ENCODE data around the gene KANK2. TPM values are rescaled to one million over a fixed set of nuclear protein-coding genes. Genes with fewer than 3 reads are reported as not detected.
"Not testable (repeated sequence)": the region's sequence is repeated elsewhere in the genome, so short reads cannot be mapped to it uniquely, and the experiment has no call there.

The KANK2 gene
- total RNA-seq, 1 experiment from 2014 or later, result 10.9 TPM

- no peak for DNase-seq (ENCODE audit: low read depth, low spot score)
- in situ Hi-C loops (cut with HindIII; ENCODE audit: low pct_unique_long_range_greater_than_20kb, low sequenced_read_pairs), result no loop called here
Observed at GRCh38 chr19:11182994-11183393, 14.4 kb downstream of the KANK2 start.

DNA sequence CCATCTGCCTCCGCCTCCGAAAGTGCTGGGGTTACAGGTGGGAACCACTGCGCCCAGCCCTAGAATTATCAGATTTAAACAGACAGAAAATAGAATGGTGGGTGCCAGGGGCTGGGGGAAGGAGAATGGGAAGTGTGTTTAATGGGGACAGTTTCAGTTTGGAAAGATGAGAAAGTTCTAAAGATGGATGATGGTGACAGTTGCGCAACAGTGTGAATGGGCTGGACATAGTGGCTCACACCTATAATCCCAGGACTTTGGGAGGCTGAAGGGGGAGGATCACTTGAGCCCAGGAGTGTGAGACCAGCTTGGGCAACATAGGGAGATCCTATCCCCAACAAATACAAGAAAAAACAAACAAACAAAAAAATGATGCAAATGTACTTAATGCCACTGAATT lies 15.9 kb downstream of the KANK2 start:
- in situ Hi-C loops (cut with HindIII; ENCODE audit: low pct_unique_long_range_greater_than_20kb, low sequenced_read_pairs), result no loop called here
- DNase-seq (ENCODE audit: low read depth, low spot score), result no peak

GRCh38 chr19:11180975-11181374 lies 16.4 kb downstream of the KANK2 start:
- DNase-seq (ENCODE audit: low read depth, low spot score); in situ Hi-C loops (cut with HindIII; ENCODE audit: low pct_unique_long_range_greater_than_20kb, low sequenced_read_pairs): not testable (repeated sequence)

DNA sequence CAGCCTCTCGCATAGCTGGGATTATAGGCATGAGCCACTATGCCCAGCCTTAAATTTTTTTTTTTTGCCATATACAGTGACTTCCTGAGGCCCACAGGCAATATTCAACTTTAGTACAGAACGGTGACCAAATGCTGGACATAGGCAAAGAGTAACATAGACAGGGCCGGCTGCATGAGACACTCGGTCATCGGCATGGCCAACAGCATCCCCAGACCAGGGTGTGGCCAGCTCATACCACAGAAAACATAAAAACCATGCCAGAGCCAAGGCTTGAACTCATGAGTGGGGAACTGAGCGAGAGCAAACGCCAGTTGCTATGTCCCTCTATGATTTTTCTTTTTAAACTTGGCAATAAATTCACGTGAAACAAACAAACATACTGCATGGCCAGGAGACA lies 17.0 kb downstream of the KANK2 start:
- DNase-seq (ENCODE audit: low read depth, low spot score), result no peak
- in situ Hi-C loops (cut with HindIII; ENCODE audit: low pct_unique_long_range_greater_than_20kb, low sequenced_read_pairs), result no loop called here

- DNase-seq (ENCODE audit: low read depth, low spot score), result no peak
- in situ Hi-C loops (cut with HindIII; ENCODE audit: low pct_unique_long_range_greater_than_20kb, low sequenced_read_pairs), result no loop called here
Observed at GRCh38 chr19:11179716-11180297, 17.5 kb downstream of the KANK2 start.

- in situ Hi-C loops (cut with HindIII; ENCODE audit: low pct_unique_long_range_greater_than_20kb, low sequenced_read_pairs); DNase-seq (ENCODE audit: low read depth, low spot score): not testable (repeated sequence)
Observed at GRCh38 chr19:11179145-11179465, 18.2 kb downstream of the KANK2 start.

GRCh38 chr19:11177592-11177991 lies 19.8 kb downstream of the KANK2 start:
- no peak for DNase-seq (ENCODE audit: low read depth, low spot score)
- in situ Hi-C loops (cut with HindIII; ENCODE audit: low pct_unique_long_range_greater_than_20kb, low sequenced_read_pairs), result no loop called here

- in situ Hi-C loops (cut with HindIII; ENCODE audit: low pct_unique_long_range_greater_than_20kb, low sequenced_read_pairs), result no loop called here
- DNase-seq (ENCODE audit: low read depth, low spot score), result no peak
Observed at GRCh38 chr19:11176466-11177193, 20.7 kb downstream of the KANK2 start.

DNA sequence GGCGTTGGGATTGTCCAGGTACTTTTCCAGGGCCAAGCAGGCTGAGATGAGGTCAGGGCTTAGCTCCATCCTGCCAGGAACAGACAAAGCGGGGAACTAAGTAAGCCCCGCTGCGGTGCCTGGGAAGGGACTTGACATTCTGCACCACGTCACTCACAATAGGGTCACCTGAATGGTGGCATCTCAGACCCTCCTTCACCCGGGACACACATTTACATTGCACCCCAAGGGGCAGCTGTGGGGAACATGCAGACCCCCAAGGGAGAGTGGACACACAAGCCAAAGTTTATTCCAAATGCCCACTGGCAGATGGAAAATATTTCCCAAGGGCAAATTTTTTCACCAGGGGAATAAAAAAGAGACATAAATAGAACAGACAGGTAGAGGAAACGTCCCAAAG lies 21.4 kb downstream of the KANK2 start:
- in situ Hi-C loops (cut with HindIII; ENCODE audit: low pct_unique_long_range_greater_than_20kb, low sequenced_read_pairs), result no loop called here
- no peak for DNase-seq (ENCODE audit: low read depth, low spot score)

- no peak for DNase-seq (ENCODE audit: low read depth, low spot score)
- in situ Hi-C loops (cut with HindIII; ENCODE audit: low pct_unique_long_range_greater_than_20kb, low sequenced_read_pairs), result no loop called here
Observed at GRCh38 chr19:11174336-11174735, 23.0 kb downstream of the KANK2 start.

DNA sequence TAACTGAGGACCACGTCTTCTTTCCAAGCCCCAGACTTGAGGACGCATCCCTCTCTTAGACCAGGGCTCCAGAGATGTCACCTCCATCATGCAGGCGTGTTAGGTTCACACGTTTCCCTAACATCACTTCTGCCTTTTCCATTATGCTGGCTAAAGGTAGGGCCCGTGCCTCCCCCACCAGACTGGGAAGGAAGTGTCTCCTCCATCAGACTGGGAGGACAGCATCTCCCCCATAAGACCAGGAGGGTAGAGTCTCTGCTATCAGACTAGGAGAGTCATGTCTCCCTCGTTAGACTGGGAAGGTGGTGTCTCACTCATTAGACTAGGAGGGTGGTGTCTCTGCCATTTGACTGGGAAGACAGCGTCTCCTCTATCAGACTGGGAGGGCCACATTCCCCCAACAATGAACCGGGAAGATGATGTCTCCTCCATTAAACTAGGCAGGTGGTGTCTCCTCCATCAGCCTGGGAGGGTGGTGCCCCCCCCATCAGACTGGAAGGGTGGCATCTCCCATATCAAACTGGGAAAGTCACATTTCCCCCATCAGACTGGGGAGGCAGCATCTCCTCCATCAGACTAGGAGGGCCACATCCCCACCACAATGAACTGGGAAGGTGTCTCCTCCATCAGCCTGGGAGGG lies 23.7 kb downstream of the KANK2 start:
- DNase-seq (ENCODE audit: low read depth, low spot score), result no peak
- in situ Hi-C loops (cut with HindIII; ENCODE audit: low pct_unique_long_range_greater_than_20kb, low sequenced_read_pairs), result no loop called here

- no peak for DNase-seq (ENCODE audit: low read depth, low spot score)
- in situ Hi-C loops (cut with HindIII; ENCODE audit: low pct_unique_long_range_greater_than_20kb, low sequenced_read_pairs), result no loop called here
Observed at GRCh38 chr19:11172576-11172975, 24.8 kb downstream of the KANK2 start.

DNA sequence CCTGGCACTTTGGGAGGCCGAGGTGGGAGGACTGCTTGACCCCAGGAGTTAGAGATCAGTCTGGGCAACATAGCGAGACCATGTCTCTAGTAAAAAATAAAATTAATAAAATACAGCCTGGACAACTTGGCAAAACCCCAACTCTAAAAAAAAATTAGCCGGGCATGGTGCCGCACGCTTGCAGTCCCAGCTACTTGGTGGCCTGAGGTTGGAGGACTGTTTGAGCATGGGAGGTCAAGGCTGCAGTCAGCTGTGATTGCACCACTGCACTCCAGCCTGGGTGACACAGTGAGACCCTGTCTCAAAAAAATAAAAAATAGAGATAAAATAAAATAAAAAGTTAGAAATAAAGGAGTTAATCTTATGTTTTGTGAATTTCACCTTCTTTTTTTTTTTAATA lies 26.2 kb downstream of the KANK2 start:
- DNase-seq (ENCODE audit: low read depth, low spot score), result no peak
- in situ Hi-C loops (cut with HindIII; ENCODE audit: low pct_unique_long_range_greater_than_20kb, low sequenced_read_pairs), result no loop called here

DNA sequence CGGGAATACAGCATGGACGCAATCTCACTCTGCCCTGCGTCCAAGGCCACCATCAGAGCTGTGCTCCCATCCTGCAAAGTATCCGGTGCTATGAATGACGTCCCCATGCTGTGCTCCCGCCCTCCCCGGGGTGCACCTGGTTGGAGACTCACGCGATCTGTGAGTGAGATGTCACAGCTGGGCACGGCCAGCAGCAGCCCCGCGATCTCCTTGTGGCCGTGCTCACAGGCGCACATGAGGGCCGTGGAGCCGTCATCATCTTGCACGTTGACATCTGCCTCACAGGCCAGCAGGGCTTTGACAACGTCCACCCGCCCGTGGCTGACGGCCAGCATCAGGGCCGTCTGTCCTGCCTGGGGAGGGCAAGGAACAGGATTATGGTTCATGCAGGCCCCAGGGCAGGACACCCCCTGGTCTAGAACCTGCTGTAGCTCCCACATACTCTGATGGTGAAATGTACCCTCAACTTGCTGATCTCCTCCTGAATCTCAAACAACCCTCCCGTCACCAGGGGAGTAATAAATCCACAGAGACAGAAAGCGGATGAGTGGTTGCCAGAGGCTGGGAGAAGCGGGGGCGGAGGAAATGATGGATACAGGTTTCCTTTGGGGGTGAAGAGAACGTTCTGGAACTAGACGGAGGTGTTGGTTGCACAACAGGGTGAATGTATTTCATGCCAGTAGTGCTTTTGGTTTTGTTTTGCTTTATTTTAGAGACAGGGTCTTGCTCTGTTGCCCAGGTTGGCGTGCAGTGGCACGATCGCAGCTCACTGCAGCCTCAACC lies 27.3 kb downstream of the KANK2 start:
- in situ Hi-C loops (cut with HindIII; ENCODE audit: low pct_unique_long_range_greater_than_20kb, low sequenced_read_pairs), result no loop called here

GRCh38 chr19:11168568-11168967 lies 28.8 kb downstream of the KANK2 start:
- in situ Hi-C loops (cut with HindIII; ENCODE audit: low pct_unique_long_range_greater_than_20kb, low sequenced_read_pairs), result no loop called here
- no peak for DNase-seq (ENCODE audit: low read depth, low spot score)

More for the DNA sequence above, 27.3 kb downstream of the KANK2 start:
- no peak for DNase-seq (ENCODE audit: low read depth, low spot score)

DNA sequence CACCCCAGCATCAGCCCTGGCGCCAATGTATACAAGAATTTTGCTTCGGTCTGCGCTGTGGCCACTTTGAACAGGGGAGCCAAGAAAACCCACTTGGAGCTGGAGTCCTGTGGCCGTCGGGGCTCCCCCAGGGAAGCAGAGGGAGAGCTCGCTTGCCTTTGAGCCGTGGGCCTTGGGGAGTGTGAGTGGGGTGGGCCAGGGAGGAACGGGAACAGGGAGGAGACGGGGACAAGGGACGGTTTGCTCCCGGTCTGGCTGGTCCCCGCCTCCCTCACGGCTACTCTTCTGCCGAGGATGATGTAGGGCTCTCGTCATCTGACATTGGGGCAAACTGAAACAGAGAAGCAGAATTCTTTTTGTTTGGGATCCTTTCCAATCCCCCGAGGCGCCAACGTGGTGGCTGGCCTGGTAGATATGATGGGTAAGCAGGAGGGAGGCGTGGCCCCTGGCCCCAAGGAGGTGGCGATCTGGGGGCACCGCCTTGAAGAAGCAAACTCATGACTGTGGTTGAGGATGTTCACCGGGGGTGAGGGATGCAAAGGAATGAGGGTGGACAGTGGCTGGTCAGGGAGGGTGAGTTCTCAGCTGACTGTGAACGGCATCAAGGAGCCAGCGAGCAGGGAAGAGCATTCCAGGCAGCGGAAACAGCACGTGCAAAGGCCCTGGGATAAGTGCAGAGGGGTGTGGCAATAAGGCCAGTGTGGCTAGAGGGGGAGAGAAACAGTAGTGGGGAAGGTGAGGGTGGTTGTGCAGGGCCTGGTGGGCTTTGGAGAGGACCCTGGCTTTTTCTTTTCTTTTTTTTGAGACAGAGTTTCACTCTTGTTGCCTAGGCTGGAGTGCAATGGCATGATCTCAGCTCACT lies 30.8 kb downstream of the KANK2 start:
- in situ Hi-C loops (cut with HindIII; ENCODE audit: low pct_unique_long_range_greater_than_20kb, low sequenced_read_pairs), result no loop called here
- DNase-seq (ENCODE audit: low read depth, low spot score), result peak; percentile 19

- in situ Hi-C loops (cut with HindIII; ENCODE audit: low pct_unique_long_range_greater_than_20kb, low sequenced_read_pairs), result no loop called here
- DNase-seq (ENCODE audit: low read depth, low spot score), result no peak
Observed at GRCh38 chr19:11165486-11166030, 31.8 kb downstream of the KANK2 start.
